ENCODE measurements around the gene TF. TPM values are rescaled to one million over a fixed set of nuclear protein-coding genes. Genes with fewer than 3 reads are reported as not detected.
A peak's percentile ranks its signal among the peaks of the same experiment; 100 is the strongest.

TF gene
- total and polyA plus RNA-seq, 12 donors = 0.24 to 11.6 (median 3.5) TPM

DNA sequence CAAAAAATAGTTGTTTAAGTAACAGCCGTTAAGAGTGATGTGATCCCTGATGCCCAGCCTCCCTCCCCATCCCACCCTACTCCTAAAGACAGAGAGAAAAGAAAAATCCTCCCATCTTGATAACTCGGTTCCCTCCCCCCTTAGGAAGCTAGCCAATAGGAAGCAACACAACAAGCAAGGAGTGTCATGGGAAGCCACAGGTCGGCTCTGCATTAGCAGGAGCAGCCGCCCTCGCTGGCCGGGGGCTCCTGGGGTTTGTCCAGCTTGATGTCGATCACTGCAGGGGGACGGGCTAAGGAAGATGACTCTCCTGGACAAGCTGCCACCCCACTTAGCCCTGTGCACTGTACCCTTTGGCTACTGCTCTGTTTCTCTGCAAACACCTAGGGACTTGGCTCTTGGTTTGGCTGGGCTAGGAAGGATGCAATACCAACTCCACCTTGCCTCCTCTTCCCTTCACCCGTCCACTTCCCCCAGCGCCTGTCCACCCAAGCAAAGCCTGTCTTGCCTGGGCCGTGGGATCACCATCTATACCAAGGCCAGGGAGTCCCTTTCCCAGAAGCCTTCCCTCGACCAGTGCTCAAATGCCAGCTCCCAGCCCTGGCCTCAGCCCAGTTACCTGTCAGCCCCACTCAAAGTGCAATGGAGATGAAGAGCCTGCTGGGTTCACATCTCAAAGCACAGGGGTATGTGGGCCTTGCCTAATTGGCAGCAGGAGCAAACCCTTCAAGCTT, 82.5 kb downstream of the TF start:
- H3K27me3 ChIP-seq = no peaks in the 10 kb centered on the region
- H3K36me3 ChIP-seq = peaks cover 0 to 47% (median 0%) of the 10 kb centered on the region in 9 donors
- peak; percentile 39 to 85 (median 74) for ATAC-seq
- TF ChIP-seq, protein P1, sequence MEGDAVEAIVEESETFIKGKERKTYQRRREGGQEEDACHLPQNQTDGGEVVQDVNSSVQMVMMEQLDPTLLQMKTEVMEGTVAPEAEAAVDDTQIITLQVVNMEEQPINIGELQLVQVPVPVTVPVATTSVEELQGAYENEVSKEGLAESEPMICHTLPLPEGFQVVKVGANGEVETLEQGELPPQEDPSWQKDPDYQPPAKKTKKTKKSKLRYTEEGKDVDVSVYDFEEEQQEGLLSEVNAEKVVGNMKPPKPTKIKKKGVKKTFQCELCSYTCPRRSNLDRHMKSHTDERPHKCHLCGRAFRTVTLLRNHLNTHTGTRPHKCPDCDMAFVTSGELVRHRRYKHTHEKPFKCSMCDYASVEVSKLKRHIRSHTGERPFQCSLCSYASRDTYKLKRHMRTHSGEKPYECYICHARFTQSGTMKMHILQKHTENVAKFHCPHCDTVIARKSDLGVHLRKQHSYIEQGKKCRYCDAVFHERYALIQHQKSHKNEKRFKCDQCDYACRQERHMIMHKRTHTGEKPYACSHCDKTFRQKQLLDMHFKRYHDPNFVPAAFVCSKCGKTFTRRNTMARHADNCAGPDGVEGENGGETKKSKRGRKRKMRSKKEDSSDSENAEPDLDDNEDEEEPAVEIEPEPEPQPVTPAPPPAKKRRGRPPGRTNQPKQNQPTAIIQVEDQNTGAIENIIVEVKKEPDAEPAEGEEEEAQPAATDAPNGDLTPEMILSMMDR (IDR thresholded peaks at IDR 0.05) = no peak
- H3K9me3 ChIP-seq = no peaks in the 10 kb centered on the region
- WGBS, 2 donors = 73 to 78% methylated on average over 12 of the region's 12 CpGs
- H3K27ac ChIP-seq = peak overlapping the region in 6 of 10 donors; percentile 20 to 59 (median 54)
- DNase-seq = peak; percentile 45 to 49
- H3K4me1 ChIP-seq = peaks cover 0 to 22% (median 11%) of the 10 kb centered on the region in 9 donors
- no peak overlapping the region for H3K4me3 ChIP-seq
- intact Hi-C loops (cut with DNase I) = loop anchor here in 3 of 10 donors (5.0 to 10.0 kb wide), 2 partner anchors 69 to 406 kb away; partner anchors contain the start of gene RAB6B (in 2 of the 3)

GRCh38 chr3:133829310-133829707, 83.1 kb downstream of the TF start:
- peaks cover 0 to 45% (median 0%) of the 10 kb centered on the region in 9 donors for H3K36me3 ChIP-seq
- peak; percentile 50 to 88 (median 68) for ATAC-seq
- no peak overlapping the region for H3K4me3 ChIP-seq
- TF ChIP-seq, protein P1 (IDR thresholded peaks at IDR 0.05) = no peak
- peak in 1 of 2 donors; percentile 30 for DNase-seq
- intact Hi-C loops (cut with DNase I) = loop anchor here in 3 of 10 donors (5.0 to 10.0 kb wide), 2 partner anchors 68 to 405 kb away; partner anchors contain the start of gene RAB6B (in 2 of the 3)
- peaks cover 0 to 22% (median 11%) of the 10 kb centered on the region in 9 donors for H3K4me1 ChIP-seq
- WGBS, 2 donors = 52 to 56% methylated on average over 3 of the region's 3 CpGs
- H3K27me3 ChIP-seq = no peaks in the 10 kb centered on the region
- no peaks in the 10 kb centered on the region for H3K9me3 ChIP-seq
- peak overlapping the region in 9 of 10 donors; percentile 6 to 59 (median 52) for H3K27ac ChIP-seq

GRCh38 chr3:133830071-133830470, 83.9 kb downstream of the TF start:
- Histone ChIP-seq H3K27ac (peak overlapping the region in 7 of 10 donors; percentile 6 to 59 (median 56)), H3K4me1 (peaks cover 0 to 22% (median 11%) of the 10 kb centered on the region in 9 donors), H3K9me3 (no peaks in the 10 kb centered on the region), H3K4me3 (no peak overlapping the region), H3K36me3 (peaks cover 0 to 46% (median 0%) of the 10 kb centered on the region in 9 donors), H3K27me3 (no peaks in the 10 kb centered on the region)
- ATAC-seq = peak in 6 of 8 donors; percentile 11 to 77 (median 53)
- intact Hi-C loops (cut with DNase I) = no loop called here
- TF ChIP-seq, protein P1 (IDR thresholded peaks at IDR 0.05) = no peak
- DNase-seq = no peak
- WGBS, 2 donors = 42 to 61% methylated on average over 3 of the region's 3 CpGs

DNA sequence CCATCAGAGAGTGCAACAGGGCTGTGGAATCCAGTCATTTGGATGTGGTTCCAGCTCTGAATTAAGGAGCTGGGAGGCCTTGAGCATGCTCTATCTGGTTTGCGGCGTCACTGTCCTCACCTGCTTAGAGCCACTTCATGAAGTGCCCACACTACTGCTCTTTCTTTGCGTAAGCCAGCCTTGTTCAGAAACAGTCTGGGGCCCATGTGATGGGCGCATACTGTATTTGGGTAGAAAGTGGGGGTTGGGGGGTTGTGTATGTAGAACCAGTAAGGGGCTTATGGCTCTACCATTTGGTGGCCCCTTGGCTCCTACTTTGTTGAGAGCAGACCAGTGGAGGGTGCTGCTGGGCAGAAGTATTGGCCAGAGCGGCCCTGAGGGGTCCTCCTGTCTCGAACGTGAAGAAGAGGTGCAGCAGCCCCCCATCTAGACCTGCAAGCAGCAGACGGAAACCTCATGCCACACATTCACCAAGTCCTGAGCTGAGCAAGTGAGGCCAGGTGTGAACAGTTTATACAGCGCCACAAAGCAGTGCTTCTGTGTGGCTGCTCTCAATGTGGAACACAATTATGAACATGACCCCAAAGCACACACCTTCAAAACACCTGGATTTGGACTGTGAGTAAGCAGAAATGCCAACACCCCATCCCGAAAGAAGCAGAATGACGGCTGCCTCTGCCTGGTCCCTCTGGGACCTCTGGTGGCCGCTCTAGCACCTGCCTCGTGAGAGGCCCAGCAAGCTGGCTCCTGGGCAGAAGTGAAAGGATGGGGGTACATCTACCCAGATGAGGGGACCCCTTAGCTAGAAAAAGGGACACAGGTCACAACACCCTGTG, 86.0 kb downstream of the TF start:
- H3K27me3 ChIP-seq = no peaks in the 10 kb centered on the region
- H3K9me3 ChIP-seq = no peaks in the 10 kb centered on the region
- peaks cover 0 to 40% (median 0%) of the 10 kb centered on the region in 9 donors for H3K36me3 ChIP-seq
- ATAC-seq (no peak), DNase-seq (no peak)
- H3K4me1 ChIP-seq = peaks cover 0 to 22% (median 11%) of the 10 kb centered on the region in 9 donors
- 77 to 82% methylated on average over 13 of the region's 13 CpGs for WGBS, 2 donors
- TF ChIP-seq, protein P1 (IDR thresholded peaks at IDR 0.05) = no peak
- intact Hi-C loops (cut with DNase I) = no loop called here
- no peak overlapping the region for H3K4me3 ChIP-seq
- no peak overlapping the region for H3K27ac ChIP-seq

Measured in heart right ventricle (tissue), 16 donors.